Type B pancreatic cell (in vitro differentiated cells): ENCODE results near the gene KMT2B. TPM values are rescaled to one million over a fixed set of nuclear protein-coding genes. Genes with fewer than 3 reads are reported as not detected.

ENCODE experiments used
- DNase-seq: peaks from one replicate; pipeline ENCODE4 v3.0.0; 2021; ENCODE audit warnings: mixed read lengths; ENCODE audit not compliant: unreplicated experiment; ENCODE audit errors: extremely low spot score
- H3K27ac Mint-ChIP-seq: 2 replicates; pipeline ENCODE4 v1.8.0; 2021; ENCODE audit warnings: mild to moderate bottlenecking, mixed read lengths
- H3K27me3 Mint-ChIP-seq: 2 replicates; pipeline ENCODE4 v1.8.0; 2021; ENCODE audit warnings: mixed read lengths
- H3K36me3 Mint-ChIP-seq: 2 replicates; pipeline ENCODE4 v1.8.0; 2021; ENCODE audit warnings: mixed read lengths
- H3K4me1 Mint-ChIP-seq: one replicate; pipeline ENCODE4 v1.8.0; 2021; ENCODE audit warnings: mixed read lengths; ENCODE audit not compliant: unreplicated experiment
- H3K4me3 Mint-ChIP-seq: 2 replicates; pipeline ENCODE4 v1.8.0; 2021; ENCODE audit warnings: mild to moderate bottlenecking, mixed read lengths
- H3K9me3 Mint-ChIP-seq: 2 replicates; pipeline ENCODE4 v1.8.0; 2021; ENCODE audit warnings: mixed read lengths
- CTCF ChIP-seq: fragments of 200-600 bp; sonication (generic); conservative IDR thresholded peaks from 2 replicates; pipeline ENCODE4 v1.5.0; 2021; ENCODE audit warnings: antibody characterized with exemption, mild to moderate bottlenecking
- total RNA-seq: library from RNA; stranded (reverse); gene quantifications from 2 replicates; pipeline ENCODE4 v1.2.1, GENCODE V29; 2021; ENCODE audit warnings: low replicate concordance

Gene KMT2B
- total RNA-seq, 1 donor from 2014 or later = 55.4 TPM

- Mint-ChIP-seq H3K9me3 (no peaks in the 10 kb centered on the region), H3K4me1 (peaks cover 13% of the 10 kb centered on the region), H3K27ac (peak overlapping the region; percentile 82), H3K4me3 (peak overlapping the region; percentile 93), H3K36me3 (no peaks in the 10 kb centered on the region), H3K27me3 (no peaks in the 10 kb centered on the region)
- no peak for TF ChIP-seq CTCF
- DNase-seq = no peak
Observed at GRCh38 chr19:35718345-35719041, 690 bp downstream of the KMT2B start.

- H3K27ac Mint-ChIP-seq = peak overlapping the region; percentile 82
- H3K4me1 Mint-ChIP-seq = peaks cover 13% of the 10 kb centered on the region
Observed at GRCh38 chr19:35719402-35720162, 1.8 kb downstream of the KMT2B start.

GRCh38 chr19:35720163-35720524 is 2.3 kb downstream of the KMT2B start:
- peaks cover 13% of the 10 kb centered on the region for H3K4me1 Mint-ChIP-seq
- no peak for DNase-seq
- H3K27me3 Mint-ChIP-seq = no peaks in the 10 kb centered on the region
- no peak overlapping the region for H3K27ac Mint-ChIP-seq
- no peaks in the 10 kb centered on the region for H3K36me3 Mint-ChIP-seq
- H3K4me3 Mint-ChIP-seq = no peak overlapping the region
- H3K9me3 Mint-ChIP-seq = no peaks in the 10 kb centered on the region
- TF ChIP-seq CTCF = no peak

More at GRCh38 chr19:35719402-35720162, 1.8 kb downstream of the KMT2B start:
- Mint-ChIP-seq H3K27me3 (no peaks in the 10 kb centered on the region), H3K36me3 (no peaks in the 10 kb centered on the region), H3K4me3 (peak overlapping the region; percentile 93), H3K9me3 (no peaks in the 10 kb centered on the region)
- no peak for DNase-seq
- TF ChIP-seq CTCF = no peak

DNA sequence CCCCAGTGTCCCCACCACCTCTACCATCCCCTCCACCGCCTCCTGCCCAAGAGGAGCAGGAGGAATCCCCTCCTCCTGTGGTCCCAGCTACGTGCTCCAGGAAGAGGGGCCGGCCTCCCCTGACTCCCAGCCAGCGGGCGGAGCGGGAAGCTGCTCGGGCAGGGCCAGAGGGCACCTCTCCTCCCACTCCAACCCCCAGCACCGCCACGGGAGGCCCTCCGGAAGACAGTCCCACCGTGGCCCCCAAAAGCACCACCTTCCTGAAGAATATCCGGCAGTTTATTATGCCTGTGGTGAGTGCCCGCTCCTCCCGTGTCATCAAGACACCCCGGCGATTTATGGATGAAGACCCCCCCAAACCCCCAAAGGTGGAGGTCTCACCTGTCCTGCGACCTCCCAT is 2.8 kb downstream of the KMT2B start:
- TF ChIP-seq CTCF = no peak
- DNase-seq = no peak
- no peak overlapping the region for H3K4me3 Mint-ChIP-seq
- no peaks in the 10 kb centered on the region for H3K9me3 Mint-ChIP-seq
- peaks cover 13% of the 10 kb centered on the region for H3K4me1 Mint-ChIP-seq
- H3K36me3 Mint-ChIP-seq = no peaks in the 10 kb centered on the region
- no peak overlapping the region for H3K27ac Mint-ChIP-seq
- H3K27me3 Mint-ChIP-seq = no peaks in the 10 kb centered on the region

DNA sequence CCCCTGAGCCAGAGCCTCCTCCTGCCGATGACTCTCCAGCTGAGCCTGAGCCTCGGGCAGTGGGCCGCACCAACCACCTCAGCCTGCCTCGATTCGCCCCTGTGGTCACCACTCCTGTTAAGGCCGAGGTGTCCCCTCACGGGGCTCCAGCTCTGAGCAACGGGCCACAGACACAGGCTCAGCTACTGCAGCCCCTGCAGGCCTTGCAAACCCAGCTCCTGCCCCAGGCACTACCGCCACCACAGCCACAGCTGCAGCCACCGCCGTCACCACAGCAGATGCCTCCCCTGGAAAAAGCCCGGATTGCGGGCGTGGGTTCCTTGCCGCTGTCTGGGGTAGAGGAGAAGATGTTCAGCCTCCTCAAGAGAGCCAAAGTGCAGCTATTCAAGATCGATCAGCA is 3.6 kb downstream of the KMT2B start:
- TF ChIP-seq CTCF = no peak
- no peaks in the 10 kb centered on the region for H3K27me3 Mint-ChIP-seq
- no peaks in the 10 kb centered on the region for H3K36me3 Mint-ChIP-seq
- no peak overlapping the region for H3K27ac Mint-ChIP-seq
- H3K9me3 Mint-ChIP-seq = no peaks in the 10 kb centered on the region
- H3K4me1 Mint-ChIP-seq = peaks cover 8% of the 10 kb centered on the region
- H3K4me3 Mint-ChIP-seq = no peak overlapping the region
- no peak for DNase-seq
